ENCODE data around the gene PIH1D1. TPM values are rescaled to one million over a fixed set of nuclear protein-coding genes. Genes with fewer than 3 reads are reported as not detected.

PIH1D1 gene
- total and polyA plus RNA-seq, 2 of the 13 experiments (the other 11 are each of a cell fraction or from before 2014, with no cell fraction given), result 110 to 137 TPM

- peak; percentile 90 for TF ChIP-seq ZNF687 (CRISPR knock-in tag; IDR thresholded peaks at IDR 0.05)
- TF ChIP-seq POLR2G (IDR thresholded peaks at IDR 0.05; ENCODE audit: low read depth, low read length), result peak; percentile 96
- no peak for TF ChIP-seq PAX8 (CRISPR knock-in tag; IDR thresholded peaks at IDR 0.05; ENCODE audit: borderline replicate concordance)
- TF ChIP-seq ZNF883 (CRISPR knock-in tag; IDR thresholded peaks at IDR 0.05; ENCODE audit: not compliant biosample characterization), result peak; percentile 69
- 0 out of 2 replicates have a peak, but pooled peaks have one; percentile 2 for TF ChIP-seq ZBTB7B (CRISPR knock-in tag; IDR thresholded peaks at IDR 0.05)
- TF ChIP-seq EHMT2 (IDR thresholded peaks at IDR 0.05; ENCODE audit: borderline replicate concordance, low read depth, low read length), result no peak
- TF ChIP-seq ZBTB42 (CRISPR knock-in tag; IDR thresholded peaks at IDR 0.05), result peak; percentile 72; the same call in 1 of the 2 replicates
- TF ChIP-seq ZNF335 (CRISPR knock-in tag; IDR thresholded peaks at IDR 0.05), result peak; percentile 51; the same call in 1 of the 2 replicates
- no peak for TF ChIP-seq TAF15 (IDR thresholded peaks at IDR 0.05; ENCODE audit: low read depth, low read length, poor library complexity, severe bottlenecking)
- TF ChIP-seq, protein P1, sequence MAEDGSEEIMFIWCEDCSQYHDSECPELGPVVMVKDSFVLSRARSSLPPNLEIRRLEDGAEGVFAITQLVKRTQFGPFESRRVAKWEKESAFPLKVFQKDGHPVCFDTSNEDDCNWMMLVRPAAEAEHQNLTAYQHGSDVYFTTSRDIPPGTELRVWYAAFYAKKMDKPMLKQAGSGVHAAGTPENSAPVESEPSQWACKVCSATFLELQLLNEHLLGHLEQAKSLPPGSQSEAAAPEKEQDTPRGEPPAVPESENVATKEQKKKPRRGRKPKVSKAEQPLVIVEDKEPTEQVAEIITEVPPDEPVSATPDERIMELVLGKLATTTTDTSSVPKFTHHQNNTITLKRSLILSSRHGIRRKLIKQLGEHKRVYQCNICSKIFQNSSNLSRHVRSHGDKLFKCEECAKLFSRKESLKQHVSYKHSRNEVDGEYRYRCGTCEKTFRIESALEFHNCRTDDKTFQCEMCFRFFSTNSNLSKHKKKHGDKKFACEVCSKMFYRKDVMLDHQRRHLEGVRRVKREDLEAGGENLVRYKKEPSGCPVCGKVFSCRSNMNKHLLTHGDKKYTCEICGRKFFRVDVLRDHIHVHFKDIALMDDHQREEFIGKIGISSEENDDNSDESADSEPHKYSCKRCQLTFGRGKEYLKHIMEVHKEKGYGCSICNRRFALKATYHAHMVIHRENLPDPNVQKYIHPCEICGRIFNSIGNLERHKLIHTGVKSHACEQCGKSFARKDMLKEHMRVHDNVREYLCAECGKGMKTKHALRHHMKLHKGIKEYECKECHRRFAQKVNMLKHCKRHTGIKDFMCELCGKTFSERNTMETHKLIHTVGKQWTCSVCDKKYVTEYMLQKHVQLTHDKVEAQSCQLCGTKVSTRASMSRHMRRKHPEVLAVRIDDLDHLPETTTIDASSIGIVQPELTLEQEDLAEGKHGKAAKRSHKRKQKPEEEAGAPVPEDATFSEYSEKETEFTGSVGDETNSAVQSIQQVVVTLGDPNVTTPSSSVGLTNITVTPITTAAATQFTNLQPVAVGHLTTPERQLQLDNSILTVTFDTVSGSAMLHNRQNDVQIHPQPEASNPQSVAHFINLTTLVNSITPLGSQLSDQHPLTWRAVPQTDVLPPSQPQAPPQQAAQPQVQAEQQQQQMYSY (CRISPR knock-in tag; IDR thresholded peaks at IDR 0.05), result 0 out of 2 replicates have a peak, but pooled peaks have one; percentile 38
- TF ChIP-seq ZNF567 (CRISPR knock-in tag; IDR thresholded peaks at IDR 0.05; ENCODE audit: borderline replicate concordance), result no peak
- peak; percentile 43; the same call in 1 of the 2 replicates for TF ChIP-seq SUZ12 (IDR thresholded peaks at IDR 0.05; ENCODE audit: low read depth, low read length)
- TF ChIP-seq, protein P2, sequence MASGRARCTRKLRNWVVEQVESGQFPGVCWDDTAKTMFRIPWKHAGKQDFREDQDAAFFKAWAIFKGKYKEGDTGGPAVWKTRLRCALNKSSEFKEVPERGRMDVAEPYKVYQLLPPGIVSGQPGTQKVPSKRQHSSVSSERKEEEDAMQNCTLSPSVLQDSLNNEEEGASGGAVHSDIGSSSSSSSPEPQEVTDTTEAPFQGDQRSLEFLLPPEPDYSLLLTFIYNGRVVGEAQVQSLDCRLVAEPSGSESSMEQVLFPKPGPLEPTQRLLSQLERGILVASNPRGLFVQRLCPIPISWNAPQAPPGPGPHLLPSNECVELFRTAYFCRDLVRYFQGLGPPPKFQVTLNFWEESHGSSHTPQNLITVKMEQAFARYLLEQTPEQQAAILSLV (CRISPR knock-in tag; IDR thresholded peaks at IDR 0.05; ENCODE audit: borderline replicate concordance), result peak; percentile 79; the same call in 1 of the 2 replicates
- peak; percentile 36; the same call in 1 of the 2 replicates for TF ChIP-seq TFE3 (CRISPR knock-in tag; IDR thresholded peaks at IDR 0.05)
- no peak for TF ChIP-seq SRSF9 (IDR thresholded peaks at IDR 0.05; ENCODE audit: borderline replicate concordance, insufficient read depth, low read depth, low read length, poor library complexity, severe bottlenecking)
- peak; percentile 57; the same call in 1 of the 2 replicates for TF ChIP-seq MXD4 (CRISPR knock-in tag; IDR thresholded peaks at IDR 0.05)
- peak; percentile 17 for TF ChIP-seq ELF3 (CRISPR knock-in tag; IDR thresholded peaks at IDR 0.05)
- TF ChIP-seq NFIB (CRISPR knock-in tag; IDR thresholded peaks at IDR 0.05; ENCODE audit: borderline replicate concordance), result no peak
Measured at GRCh38 chr19:49453013-49453756, 1.6 kb upstream of the PIH1D1 start, which contains the start of gene ALDH16A1 (continued).
